Psoas muscle (tissue), 8 donors: Measurements from ENCODE around the gene EGLN3. TPM values are rescaled to one million over a fixed set of nuclear protein-coding genes. Genes with fewer than 3 reads are reported as not detected.
A peak's percentile ranks its signal among the peaks of the same experiment; 100 is the strongest.

Experiments
- ATAC-seq, 4 donors: fragments of 200-7000 bp; cut with Tn5 transposase; one replicate each; pipeline ENCODE4 v1.9.1; 2020; ENCODE audit warnings: moderate library complexity in 3 of 4, mild to moderate bottlenecking in 2 of 4
- DNase-seq, 2 donors: peaks; one replicate each; pipeline ENCODE4 v3.0.0-alpha.2; 2020
- H3K27ac ChIP-seq: fragments of 200-600 bp; one replicate; pipeline ENCODE4 v1.8.0; 2022
- H3K27me3 ChIP-seq, 3 donors: fragments of 200-600 bp in 1 of 3; one replicate each; pipeline versions ENCODE4 v1.6.1 to v1.8.0; 2013 to 2022; ENCODE audit warnings: low read length in 2 of 3, mild to moderate bottlenecking in 2 of 3, moderate library complexity in 1 of 3; ENCODE audit not compliant: insufficient read depth in 3 of 3
- H3K36me3 ChIP-seq, 2 donors: fragments of 200-600 bp in 1 of 2; one replicate each; pipeline versions ENCODE4 v1.6.1 to v1.8.0; 2013 to 2022; ENCODE audit warnings: low read depth in 1 of 2, mild to moderate bottlenecking in 1 of 2, moderate library complexity in 1 of 2; ENCODE audit not compliant: insufficient read depth in 1 of 2
- H3K4me1 ChIP-seq: fragments of 200-600 bp; one replicate; pipeline ENCODE4 v1.8.0; 2022
- H3K4me3 ChIP-seq: fragments of 200-600 bp; one replicate; pipeline ENCODE4 v1.8.0; 2022; ENCODE audit warnings: mild to moderate bottlenecking
- H3K9me3 ChIP-seq: fragments of 200-600 bp; one replicate; pipeline ENCODE4 v1.8.0; 2022
- CTCF ChIP-seq: fragments of 200-600 bp; IDR thresholded peaks from one replicate; pipeline ENCODE4 v1.8.0; 2022; ENCODE audit warnings: antibody characterized with exemption
- WGBS, 3 donors: extraction: QIAGEN DNeasy Blood & Tissue Kit; methylation state at CpG; one replicate each; pipeline versions ENCODE4 v1.1.6 to v1.1.7; 2013; 5-methylcytosine and 5-hydroxymethylcytosine counted together
- intact Hi-C, 2 donors: fragments of 100-400 bp; cut with DNase I; formaldehyde crosslinking; loops; one replicate each; pipeline versions ENCODE4 v1.11.0 to v1.14.2; 2022
- polyA plus RNA-seq, 3 donors: library from polyadenylated mRNA; stranded (reverse); fragments of 200-250 nt; gene quantifications; one replicate each; pipeline ENCODE4 v1.2.3, GENCODE V29; 2013
- total RNA-seq, 4 donors: library from RNA; stranded (reverse); fragmentation: NEBNext Ultra II Directional in 2 of 4; extraction: Animal tissue kit (Norgen Biotek cat#: 25700) in 2 of 4; gene quantifications; one replicate each; pipeline versions ENCODE4 v1.2.1 to v1.2.4, GENCODE V29; 2021 to 2023
- donor health status: healthy with polysubstance abuse.
- donor health status: DM: no; HTN: no; CAD: no; lungs with moderate emphysema.
- donor health status: Bipolar disorder and iron deficiency.
- donor health status: healthy.
- donor health status: DM: yes; HTN: yes; CAD: no.
- donor health status: DM: no; HTN: no; CAD: no.
- donor health status: DM: no; HTN: no; CAD: no.
- donor health status: DM: yes; HTN: yes; CAD: no.

Gene EGLN3
- total and polyA plus RNA-seq, 7 donors, result 6.7 to 58.7 (median 14.1) TPM

GRCh38 chr14:33916663-33917565, 34.0 kb downstream of the EGLN3 start:
- 16 to 19% (median 17%) methylated on average over 5 of the region's 5 CpGs for WGBS, 3 donors
- peak overlapping the region; percentile 44 for H3K27ac ChIP-seq
- TF ChIP-seq CTCF, result no peak
- H3K9me3 ChIP-seq, result no peaks in the 10 kb centered on the region
- peak in 3 of 4 donors; percentile 48 to 61 (median 50) for ATAC-seq
- intact Hi-C loops, result no loop called here
- no peak overlapping the region for H3K4me3 ChIP-seq
- DNase-seq, result no peak
- peaks cover 21% of the 10 kb centered on the region for H3K4me1 ChIP-seq
- no peaks in the 10 kb centered on the region for H3K27me3 ChIP-seq
- H3K36me3 ChIP-seq, result no peaks in the 10 kb centered on the region

DNA sequence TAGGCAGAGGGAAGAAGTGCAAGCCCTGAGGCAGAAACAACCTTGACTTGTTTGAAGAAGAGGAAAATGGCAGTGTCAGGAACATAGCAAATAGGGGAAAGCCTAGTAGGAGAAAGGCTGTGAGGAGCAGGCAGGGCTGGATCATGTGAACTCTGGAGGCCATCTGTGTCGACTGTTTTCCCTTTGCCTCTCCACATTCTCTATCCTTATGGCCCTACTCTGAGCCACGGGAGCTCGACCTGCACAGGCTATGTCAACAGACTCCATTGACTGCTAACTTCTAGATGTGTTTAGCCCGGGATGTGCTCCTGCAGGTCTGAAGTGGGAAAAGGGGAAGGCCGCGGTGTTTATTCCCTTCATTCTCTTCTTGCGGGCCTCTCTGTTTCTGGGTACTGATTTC, 35.2 kb downstream of the EGLN3 start:
- Histone ChIP-seq H3K36me3 (no peaks in the 10 kb centered on the region), H3K9me3 (no peaks in the 10 kb centered on the region), H3K27ac (no peak overlapping the region), H3K4me1 (peaks cover 21% of the 10 kb centered on the region), H3K4me3 (no peak overlapping the region), H3K27me3 (no peaks in the 10 kb centered on the region)
- DNase-seq (no peak), ATAC-seq (no peak)
- 95 to 98% (median 96%) methylated on average over 7 of the region's 7 CpGs for WGBS, 3 donors
- intact Hi-C loops, result no loop called here
- no peak for TF ChIP-seq CTCF

DNA sequence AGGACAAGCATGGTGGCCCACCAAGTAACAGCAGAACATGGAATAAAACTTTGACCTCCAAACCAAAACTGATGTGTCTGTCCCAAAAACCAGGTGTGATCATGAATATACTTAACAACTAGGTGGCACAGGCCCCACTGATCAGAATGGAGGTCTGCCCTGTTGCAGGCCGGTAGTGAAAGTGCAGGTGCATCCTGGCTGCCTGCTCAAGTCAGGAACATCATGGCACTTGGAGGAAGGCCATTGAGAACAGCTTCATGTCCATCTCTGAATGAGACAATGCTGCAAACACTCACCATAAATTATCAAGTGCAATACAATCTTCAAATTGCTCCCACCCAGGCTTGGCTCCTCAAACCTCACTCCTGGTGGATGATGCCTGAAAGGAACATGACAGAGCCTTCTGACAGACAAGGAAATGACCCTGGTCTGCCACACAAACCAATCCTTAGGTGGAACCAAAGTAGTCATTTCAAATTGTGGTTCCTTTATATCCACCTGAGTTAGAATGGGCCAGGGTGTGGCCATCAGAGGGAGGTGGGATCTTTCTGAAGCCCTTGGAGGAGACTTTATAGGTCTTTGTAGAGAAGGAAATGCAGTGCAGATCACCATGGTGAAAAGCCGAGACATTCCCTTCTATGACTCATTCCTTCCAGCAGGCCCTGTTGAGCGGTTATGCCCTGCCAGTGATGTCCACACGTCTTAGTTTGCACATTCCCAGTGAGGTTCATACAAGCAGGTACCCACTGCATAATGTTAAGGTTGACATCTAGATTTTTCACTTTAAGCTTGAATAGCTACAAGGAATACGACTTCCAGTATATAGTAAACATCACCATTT, 36.0 kb downstream of the EGLN3 start:
- Histone ChIP-seq H3K36me3 (no peaks in the 10 kb centered on the region), H3K27ac (no peak overlapping the region), H3K27me3 (no peaks in the 10 kb centered on the region), H3K4me1 (peaks cover 21% of the 10 kb centered on the region), H3K4me3 (no peak overlapping the region), H3K9me3 (no peaks in the 10 kb centered on the region)
- ATAC-seq, result peak in 3 of 4 donors; percentile 36 to 50 (median 42)
- intact Hi-C loops, result no loop called here
- TF ChIP-seq CTCF, result no peak
- DNase-seq, result no peak
- 72 to 80% (median 74%) methylated on average over 5 of the region's 5 CpGs for WGBS, 3 donors

GRCh38 chr14:33911046-33911445, 39.8 kb downstream of the EGLN3 start:
- Histone ChIP-seq H3K27ac (no peak overlapping the region), H3K4me1 (peaks cover 1% of the 10 kb centered on the region), H3K9me3 (no peaks in the 10 kb centered on the region), H3K36me3 (no peaks in the 10 kb centered on the region), H3K4me3 (no peak overlapping the region), H3K27me3 (no peaks in the 10 kb centered on the region)
- DNase-seq (no peak), ATAC-seq (no peak)
- no peak for TF ChIP-seq CTCF
- 93 to 97% (median 94%) methylated on average over 6 of the region's 6 CpGs for WGBS, 3 donors
- intact Hi-C loops, result no loop called here
